Femur (tissue), 1 donor: Measurements from ENCODE around the gene SORCS2.

ENCODE experiments used
- DNase-seq: peaks from one replicate; pipeline ENCODE4 v3.0.0-alpha.2; 2017

SORCS2 gene

DNA sequence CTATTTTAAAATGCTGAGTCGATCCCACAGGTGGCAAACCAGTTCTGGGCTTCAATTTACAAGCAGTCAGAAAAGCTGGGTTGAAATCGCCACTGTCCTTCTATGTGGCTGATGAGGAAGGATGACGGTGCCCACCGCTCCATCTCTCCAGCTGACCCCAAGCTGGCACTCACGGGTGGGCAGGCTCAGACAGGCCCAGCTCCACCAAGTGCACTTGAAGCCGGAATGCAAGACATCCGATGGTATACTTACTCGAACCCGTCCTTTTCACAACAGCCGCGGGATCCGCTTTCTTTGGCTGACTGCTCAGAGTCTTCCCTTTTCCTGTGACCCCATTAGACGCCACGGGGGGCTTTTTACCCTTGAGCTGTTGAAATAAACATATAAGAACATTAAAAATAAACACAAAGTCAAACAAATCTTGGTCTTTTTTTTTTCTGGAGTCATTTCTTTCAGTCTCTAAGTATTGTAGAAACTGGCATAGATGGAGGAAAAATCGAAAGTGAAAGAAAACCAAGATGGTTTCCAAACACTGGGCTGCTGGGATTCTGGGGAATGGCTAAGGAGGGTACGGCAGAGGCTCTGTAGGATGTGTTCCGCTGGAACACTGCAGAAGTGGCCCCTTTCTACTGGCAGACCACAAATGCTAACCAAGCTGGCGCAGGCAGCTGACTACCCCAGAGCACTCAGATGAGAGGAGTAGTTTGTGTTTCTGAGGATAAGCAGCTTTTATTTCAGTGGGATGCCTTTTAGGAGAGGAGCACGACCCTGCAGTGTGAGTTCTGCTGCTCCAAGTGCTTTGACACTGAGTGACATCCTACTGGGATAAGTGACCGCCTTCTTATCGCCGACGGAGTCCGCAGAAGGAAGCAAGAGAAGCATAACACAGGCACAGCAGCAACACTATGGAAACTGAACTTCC lies 586.4 kb downstream of the SORCS2 start:
- DNase-seq = no peak

DNA sequence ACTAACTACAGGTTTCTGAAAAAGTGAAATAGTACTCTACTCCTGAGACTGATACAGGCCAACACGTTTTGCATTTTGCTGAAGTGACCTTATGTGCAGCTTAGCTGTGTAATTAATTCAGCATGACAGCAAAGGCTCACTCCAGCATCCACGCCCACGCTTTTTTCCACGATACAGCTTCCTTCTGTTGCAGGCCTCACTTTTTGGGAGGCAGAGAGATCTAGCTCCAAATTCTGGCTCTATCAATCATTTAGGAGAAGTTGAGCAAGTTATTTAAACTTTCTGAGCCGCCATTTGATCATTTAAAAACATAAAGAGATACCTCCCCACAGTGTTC lies 587.1 kb downstream of the SORCS2 start:
- DNase-seq = peak; percentile 78

DNA sequence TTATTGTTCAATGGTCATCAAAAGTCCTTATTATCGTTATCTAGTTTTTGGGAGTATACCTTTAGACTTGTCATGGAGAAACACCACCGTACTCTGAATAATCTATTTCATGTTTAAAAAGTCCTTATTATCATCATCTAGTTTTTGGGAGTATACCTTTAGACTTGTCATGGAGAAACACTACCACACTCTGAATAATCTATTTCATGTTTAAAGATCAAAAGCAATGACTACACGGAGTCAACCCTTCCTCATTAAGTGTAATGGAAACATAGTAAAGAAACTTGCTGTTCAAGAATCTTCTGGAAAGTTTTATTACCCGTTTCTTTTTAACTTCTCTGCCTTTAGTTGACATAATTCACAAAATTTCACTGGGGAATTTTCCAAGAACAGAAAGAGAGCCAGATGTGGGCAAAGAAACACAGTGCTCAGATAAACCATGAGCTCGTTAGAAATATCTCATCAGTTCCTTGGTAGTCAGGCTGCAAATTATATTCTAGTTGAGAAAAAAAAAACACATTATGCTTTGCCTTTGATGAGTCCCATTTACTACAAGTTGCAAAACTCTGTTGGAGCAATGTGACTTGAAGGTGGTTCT lies 588.5 kb downstream of the SORCS2 start:
- DNase-seq = no peak

DNA sequence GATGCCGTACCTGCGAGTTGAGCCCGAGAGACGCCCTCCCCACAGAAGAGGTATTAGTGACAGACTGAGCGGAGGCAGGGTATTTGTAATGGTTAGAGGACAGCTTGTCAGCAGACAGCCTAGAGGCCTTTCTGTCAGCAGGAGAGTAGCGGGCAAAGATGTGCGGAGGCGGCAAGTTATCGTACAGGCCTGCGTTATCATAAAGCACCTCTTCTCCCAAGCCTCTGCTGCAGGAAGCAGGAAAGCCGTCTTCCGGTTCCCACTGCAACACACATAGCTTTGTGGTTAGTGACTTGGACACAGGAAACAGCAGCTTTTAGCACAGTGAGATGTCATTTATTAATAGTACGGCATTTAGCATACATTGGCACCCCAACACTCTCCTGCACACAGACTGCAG lies 589.0 kb downstream of the SORCS2 start:
- no peak for DNase-seq

DNA sequence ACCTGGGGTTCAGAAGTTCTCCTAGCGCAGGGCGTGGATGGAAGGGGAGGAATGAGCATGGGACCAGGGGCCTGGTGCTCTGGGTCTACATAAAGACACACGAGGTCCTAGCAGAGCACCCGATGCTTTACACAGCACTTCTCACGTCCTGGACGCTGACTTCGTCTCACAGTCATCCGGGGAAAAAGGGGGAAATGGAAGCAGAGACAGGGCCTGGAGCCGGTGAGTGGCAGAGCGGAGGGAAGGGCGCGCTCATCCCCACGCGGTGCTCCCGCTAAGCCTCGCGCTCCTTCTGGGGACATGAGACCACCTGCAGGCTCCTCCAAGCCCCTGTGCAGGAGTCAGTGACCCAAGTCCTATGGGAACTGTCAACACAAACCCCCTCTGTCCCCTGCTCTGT lies 589.7 kb downstream of the SORCS2 start:
- no peak for DNase-seq

DNA sequence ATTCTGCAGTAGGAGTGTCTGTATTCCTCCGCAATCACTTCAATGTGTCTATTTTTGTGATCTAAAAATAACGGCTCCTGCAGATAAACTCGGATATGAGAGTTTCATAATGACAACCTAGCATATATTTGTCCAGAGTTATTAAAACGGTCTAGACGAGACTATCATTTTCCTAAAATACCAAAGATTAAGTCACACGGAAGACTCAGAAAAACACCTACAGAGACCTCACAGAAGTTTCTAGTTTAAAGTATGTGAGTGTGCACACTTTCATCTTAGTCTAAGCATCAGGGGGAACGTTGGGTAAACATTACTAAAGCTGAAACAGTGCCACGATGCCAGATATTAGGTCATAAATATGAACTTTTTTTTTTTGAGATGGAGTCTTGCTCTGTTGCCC lies 590.4 kb downstream of the SORCS2 start:
- no peak for DNase-seq

DNA sequence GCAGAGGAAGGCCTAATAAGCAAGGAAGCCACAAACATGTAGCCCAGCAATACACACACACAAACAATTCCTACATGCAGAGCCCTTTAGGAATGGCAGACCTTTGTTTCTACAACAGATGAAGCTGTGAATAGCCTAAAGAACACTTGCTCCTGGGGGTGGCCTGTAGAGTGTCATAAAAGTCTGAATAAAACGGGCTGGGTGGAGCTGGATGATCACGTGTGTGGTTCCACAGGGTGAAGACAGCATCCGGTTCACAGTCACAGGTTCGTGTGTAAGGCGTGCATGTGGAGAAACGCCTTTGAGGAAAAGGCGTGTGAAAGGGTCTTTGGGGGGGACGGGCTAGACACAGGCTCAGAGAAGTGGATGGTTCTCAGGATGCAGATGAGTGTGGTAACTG lies 591.2 kb downstream of the SORCS2 start:
- no peak for DNase-seq

DNA sequence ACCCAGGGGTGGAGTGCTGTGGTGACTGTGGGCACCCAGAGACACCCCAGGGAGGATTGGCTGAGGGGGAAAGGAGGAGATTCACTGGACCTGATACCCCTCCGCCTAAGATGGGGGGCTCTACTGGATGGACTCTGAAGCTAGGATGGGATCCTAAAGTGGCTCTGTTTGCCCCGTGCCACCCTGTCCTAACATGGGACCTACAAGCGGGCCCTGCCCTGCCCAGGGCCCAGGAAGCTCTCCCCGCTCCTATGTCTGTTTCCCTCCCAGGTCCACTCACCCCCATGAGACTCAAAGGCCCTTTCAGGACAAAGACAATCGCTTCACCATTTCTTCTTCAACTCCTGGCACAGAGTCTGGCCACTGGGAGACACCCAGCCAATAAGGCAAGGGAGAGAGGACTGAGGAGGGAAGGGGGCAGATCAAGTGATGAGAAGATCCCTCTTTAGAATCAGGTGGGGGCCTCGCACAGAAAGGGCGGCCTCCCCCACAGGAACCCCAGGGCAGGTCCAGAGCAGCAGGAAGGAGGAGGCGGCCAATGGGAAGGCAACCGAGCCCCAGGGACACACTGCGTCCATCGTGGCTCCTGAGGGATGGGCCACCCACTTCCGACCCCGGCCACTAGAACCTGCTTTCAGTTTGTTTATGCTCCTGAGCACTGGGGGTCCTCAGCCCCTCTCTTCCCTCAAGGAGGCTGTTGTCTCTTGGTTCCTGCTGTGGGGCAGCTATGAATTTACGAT lies 592.0 kb downstream of the SORCS2 start:
- DNase-seq = no peak

DNA sequence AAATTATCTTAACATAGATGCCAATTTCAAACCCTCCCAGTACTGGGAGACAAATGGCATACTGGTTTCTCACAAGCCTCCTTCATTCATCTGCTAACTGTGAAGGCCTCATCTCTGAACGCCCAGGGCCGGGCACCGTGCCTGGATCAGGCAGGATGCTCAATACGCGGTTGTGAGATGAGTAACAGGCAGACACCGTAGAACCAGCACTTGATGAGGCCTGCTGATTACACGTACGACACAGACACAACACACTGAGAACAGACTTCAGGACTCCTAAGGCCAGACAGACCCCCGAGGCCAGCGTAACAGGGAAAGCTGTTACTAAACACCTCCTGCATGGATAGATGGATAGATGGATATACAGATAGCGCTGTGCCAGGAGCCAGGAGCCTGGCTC lies 592.7 kb downstream of the SORCS2 start:
- no peak for DNase-seq

DNA sequence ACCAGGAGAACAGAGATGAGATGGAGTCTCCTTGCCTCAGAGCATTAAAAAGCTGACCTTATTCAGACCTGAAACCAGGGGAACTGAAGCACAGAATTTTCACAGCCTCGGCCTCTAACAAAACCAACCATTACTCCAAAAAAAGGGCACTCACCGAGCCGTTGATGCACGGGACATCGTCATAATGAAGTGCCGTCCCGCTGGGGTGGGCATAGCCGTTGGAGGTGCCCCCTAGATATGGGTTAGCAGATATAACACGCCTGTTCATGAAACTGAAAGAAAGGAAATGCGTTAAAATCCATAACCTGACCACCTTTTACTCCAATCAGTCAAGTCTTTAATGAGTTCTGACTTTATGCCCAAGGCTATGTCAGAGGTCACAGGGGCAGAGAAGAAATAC lies 593.7 kb downstream of the SORCS2 start:
- no peak for DNase-seq

DNA sequence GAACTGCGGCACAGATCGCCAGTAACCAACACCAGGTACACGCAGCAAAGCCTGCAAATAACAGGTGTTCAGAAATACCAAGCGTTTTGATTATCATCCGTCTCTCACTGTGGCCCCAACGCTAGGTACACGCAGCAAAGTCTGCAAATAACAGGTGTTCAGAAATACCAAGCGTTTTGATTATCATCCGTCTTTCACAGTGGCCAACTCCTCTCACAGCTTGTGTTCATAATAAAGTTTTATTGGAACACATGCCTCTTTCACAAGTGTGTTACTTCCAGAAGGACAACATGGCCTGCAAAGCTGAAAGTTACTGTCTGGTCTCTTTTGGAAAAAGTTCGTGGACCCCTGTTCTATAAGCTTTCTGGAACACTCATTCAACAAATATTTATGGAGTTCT lies 594.2 kb downstream of the SORCS2 start:
- DNase-seq = no peak

DNA sequence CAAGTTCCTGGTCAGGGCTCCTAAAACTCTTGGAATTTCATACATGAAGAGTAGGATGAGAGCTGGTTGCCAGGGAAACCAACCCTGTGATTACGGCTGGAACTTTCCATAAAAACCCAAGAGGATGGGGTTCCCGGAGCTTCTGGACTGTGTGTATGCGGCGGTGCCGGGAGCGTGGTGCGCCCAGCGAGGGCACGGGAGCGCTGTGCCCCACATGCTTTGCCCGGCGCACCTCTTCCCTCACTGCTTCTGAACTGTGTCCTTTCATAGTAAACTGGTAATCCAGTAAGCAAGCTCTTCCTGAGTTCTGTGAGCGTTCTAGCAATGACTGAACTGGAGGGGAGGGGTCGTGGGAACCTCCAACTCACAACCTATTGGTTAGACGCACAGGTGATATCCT lies 594.7 kb downstream of the SORCS2 start:
- DNase-seq = no peak

DNA sequence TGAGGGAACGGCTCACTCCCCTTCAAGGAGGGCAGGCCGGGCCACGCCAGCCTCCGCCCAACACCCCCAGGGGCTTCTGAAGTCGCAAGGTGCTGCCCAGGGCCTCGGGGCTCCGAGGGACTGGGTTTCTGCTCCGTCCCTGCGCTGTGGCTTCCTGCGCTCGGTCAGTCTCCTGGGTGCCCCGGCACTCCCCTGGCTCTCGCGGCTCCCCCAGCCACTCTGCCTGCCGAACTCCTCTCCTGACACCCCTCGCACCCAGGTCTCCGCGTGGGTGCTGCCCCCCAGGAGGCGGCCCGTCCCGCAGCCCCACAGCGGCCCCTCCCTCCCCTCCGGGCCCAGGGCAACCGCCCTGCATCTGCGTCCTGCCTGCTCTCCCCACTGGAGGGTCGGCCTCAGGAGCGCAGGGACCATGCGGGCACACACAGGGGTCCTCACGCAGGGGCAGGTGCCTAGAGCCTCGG lies 595.4 kb downstream of the SORCS2 start:
- no peak for DNase-seq

DNA sequence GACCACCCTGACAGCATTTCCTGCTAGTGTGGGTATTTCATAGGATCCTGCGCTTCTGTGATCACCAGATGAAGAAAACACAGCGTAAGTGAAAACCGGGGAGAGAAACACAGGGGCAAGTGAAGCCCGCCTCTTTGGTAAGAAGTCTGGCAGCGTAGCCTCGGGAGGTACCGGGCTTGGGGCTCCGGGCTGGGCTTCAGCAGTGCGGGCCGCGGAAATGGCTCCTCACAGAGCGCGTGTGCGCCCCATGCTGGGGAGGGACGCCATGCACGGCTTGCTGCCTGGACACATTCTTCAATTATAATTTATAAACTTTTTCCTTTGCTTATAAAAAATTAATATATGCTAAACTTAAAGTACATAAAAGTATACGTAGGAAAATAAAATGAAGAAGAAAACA lies 595.9 kb downstream of the SORCS2 start:
- DNase-seq = no peak

DNA sequence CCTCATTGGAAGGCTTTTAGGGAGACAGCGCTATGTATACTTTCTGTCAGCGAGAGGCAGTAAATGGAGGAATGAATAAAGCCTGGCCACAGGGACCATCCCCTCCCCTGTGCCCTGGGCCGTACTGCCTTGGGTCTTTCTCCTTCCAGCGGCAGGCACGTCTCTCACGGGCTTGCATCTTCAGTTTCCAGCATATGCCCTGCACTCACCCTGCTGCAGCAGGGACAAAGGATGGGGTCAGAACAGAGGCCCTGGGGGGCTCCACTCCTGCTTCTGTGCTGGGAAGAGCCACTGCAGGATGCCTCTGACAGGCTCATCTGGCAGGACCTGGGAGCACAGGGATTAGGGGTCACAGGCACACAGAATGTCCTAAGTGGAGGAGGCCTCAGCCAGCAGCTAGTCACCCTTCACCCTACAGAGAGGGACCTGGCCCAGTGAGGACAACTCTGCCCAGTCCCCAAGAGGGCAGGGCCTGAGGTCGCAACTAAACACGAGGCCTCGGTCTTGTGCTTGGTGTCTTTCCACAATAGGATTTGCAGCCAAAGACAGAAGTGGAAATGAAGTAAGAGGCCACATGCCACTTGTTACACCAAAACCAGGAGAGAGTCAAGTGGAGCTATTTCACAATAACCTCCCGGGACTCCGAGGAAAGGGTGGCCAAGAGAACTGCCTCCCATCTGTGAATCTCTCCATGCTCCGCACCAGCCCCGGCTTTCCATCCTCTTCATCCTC lies 596.5 kb downstream of the SORCS2 start:
- DNase-seq = no peak

DNA sequence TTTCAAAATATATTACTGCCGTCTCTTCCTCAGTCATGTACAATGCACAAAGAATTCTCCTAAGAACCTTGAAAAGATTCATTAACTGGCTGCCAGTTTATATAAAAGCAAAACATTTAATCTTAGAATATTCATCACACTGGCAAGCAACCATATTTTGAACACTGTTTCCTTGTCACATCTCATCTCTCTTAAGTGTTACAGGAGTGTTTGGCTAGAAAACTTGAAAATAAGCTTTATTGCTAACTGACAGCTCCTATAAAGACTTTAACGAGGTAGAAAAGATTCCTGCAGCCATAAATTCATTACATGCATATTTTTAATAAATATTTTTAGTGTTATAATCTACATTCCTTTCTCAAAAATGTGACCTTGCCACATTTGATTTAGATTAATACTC lies 597.7 kb downstream of the SORCS2 start:
- no peak for DNase-seq

DNA sequence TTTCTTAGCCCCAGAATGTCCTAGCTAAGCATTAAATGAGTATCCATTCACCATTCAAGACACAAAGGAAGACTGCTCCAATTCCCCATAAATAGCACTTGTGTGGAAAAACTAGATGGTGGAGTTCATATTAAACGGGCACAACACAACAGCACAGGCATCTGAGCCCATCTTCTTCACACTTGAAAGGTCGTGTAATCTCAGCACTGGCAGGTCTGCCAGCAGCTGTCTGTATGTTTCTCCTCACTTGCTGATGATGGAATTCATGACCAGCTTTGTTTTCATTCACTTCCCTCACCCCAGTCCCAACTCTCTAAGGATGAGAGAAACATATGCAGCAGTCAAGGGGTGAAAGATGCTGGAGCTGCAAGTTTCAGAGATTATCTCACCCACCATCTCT lies 598.7 kb downstream of the SORCS2 start:
- DNase-seq = no peak
